CD4-positive, CD25-positive, alpha-beta regulatory T cell (primary cell): ENCODE data around the gene PDCD2L. TPM values are rescaled to one million over a fixed set of nuclear protein-coding genes. Genes with fewer than 3 reads are reported as not detected.
A peak's percentile ranks its signal among the peaks of the same experiment; 100 is the strongest.
"Not testable (repeated sequence)": the region's sequence is repeated elsewhere in the genome, so short reads cannot be mapped to it uniquely, and the experiment has no call there.

ENCODE experiments used
- ATAC-seq, 2 donors: fragments of 150-1000 bp; cut with Tn5 transposase; one replicate each; pipeline ENCODE4 v1.10.0; 2021; ENCODE audit warnings: low read depth in 2 of 2, moderate number of reproducible peaks in 2 of 2, moderate library complexity in 1 of 2
- DNase-seq, 3 donors: peaks; one replicate each; pipeline versions ENCODE4 v3.0.0 to v3.0.0-alpha.2; 2012 to 2022; ENCODE audit warnings: mixed read lengths in 1 of 3
- H3K27ac ChIP-seq: one replicate; pipeline ENCODE4 v1.7.0; 2013; ENCODE audit warnings: mild to moderate bottlenecking, low read length; ENCODE audit not compliant: insufficient read depth, poor library complexity, severe bottlenecking
- H3K27me3 ChIP-seq: one replicate; pipeline ENCODE4 v1.7.0; 2013; ENCODE audit warnings: low read length; ENCODE audit not compliant: control insufficient read depth, insufficient read depth
- H3K36me3 ChIP-seq: one replicate; pipeline ENCODE4 v1.7.0; 2013; ENCODE audit warnings: mild to moderate bottlenecking, low read length, moderate library complexity; ENCODE audit not compliant: control insufficient read depth, insufficient read depth
- H3K4me1 ChIP-seq: 2 replicates; pipeline ENCODE4 v1.7.0; 2013; ENCODE audit warnings: mild to moderate bottlenecking, low read length; ENCODE audit not compliant: insufficient read depth, control insufficient read depth, poor library complexity, severe bottlenecking
- H3K4me3 ChIP-seq: one replicate; pipeline ENCODE4 v1.7.0; 2013; ENCODE audit warnings: low read depth, mild to moderate bottlenecking, low read length, moderate library complexity
- H3K9me3 ChIP-seq, 2 experiments: 1 replicate in 1 of 2; 2 replicates in 1 of 2; pipeline ENCODE4 v1.7.0; 2013; ENCODE audit warnings: low read length in 2 of 2, mild to moderate bottlenecking in 1 of 2, moderate library complexity in 1 of 2; ENCODE audit not compliant: control insufficient read depth in 2 of 2
- H3K27ac Mint-ChIP-seq, 3 donors: one replicate each; pipeline ENCODE4 v1.8.0; 2020 to 2022; ENCODE audit warnings: mild to moderate bottlenecking in 3 of 3, mixed read lengths in 3 of 3, moderate library complexity in 2 of 3
- H3K27me3 Mint-ChIP-seq: one replicate; pipeline ENCODE4 v1.8.0; 2022; ENCODE audit warnings: mild to moderate bottlenecking, mixed read lengths
- H3K36me3 Mint-ChIP-seq: one replicate; pipeline ENCODE4 v1.8.0; 2020; ENCODE audit warnings: mixed read lengths
- H3K4me1 Mint-ChIP-seq, 4 donors: one replicate each; pipeline ENCODE4 v1.8.0; 2020 to 2022; ENCODE audit warnings: mixed read lengths in 4 of 4, mild to moderate bottlenecking in 1 of 4
- H3K4me3 Mint-ChIP-seq, 4 donors: one replicate each; pipeline ENCODE4 v1.8.0; 2020 to 2022; ENCODE audit warnings: mild to moderate bottlenecking in 4 of 4, mixed read lengths in 4 of 4, moderate library complexity in 3 of 4
- H3K9me3 Mint-ChIP-seq, 7 donors: one replicate each; pipeline ENCODE4 v1.8.0; 2020 to 2022; ENCODE audit warnings: mixed read lengths in 7 of 7, mild to moderate bottlenecking in 3 of 7, moderate library complexity in 2 of 7
- polyA plus RNA-seq, 4 donors: library from polyadenylated mRNA; unstranded; fragments of 300-500 nt; fragmentation: Illumina TruSeq; gene quantifications; one replicate each; pipeline ENCODE4 v1.2.3, GENCODE V29; 2021
- total RNA-seq: library from RNA; stranded (reverse); gene quantifications from one replicate; pipeline ENCODE4 v1.2.3, GENCODE V29; 2022

The PDCD2L gene
- total and polyA plus RNA-seq, 5 donors from 2014 or later: 9.0 to 24.4 (median 20.4) TPM

DNA sequence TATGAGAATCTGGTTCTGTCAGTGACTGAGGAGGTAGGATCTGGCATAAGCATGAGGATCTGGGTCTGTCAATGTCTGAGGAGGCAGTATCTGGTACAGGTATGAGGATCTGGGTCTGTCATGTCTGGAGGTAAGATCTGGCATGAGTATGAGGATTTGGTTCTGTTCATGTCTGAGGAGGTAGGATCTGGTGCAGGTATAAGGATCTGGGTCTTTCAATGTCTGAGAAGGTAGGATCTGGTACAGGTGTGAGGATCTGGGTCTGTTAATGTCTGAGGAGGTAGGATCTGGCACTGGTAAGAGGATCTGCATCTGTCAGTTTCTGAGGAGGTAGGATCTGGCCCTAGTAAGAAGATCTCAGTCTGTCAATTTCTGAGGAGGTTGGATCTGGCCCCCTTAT lies 12.4 kb upstream of the PDCD2L start:
- Mint-ChIP-seq H3K36me3 (peaks cover 4% of the 10 kb centered on the region), H3K27me3 (no peaks in the 10 kb centered on the region), H3K27ac (no peak overlapping the region), H3K4me1 (no peaks in the 10 kb centered on the region), H3K9me3 (no peaks in the 10 kb centered on the region), H3K4me3 (no peak overlapping the region)
- DNase-seq: no peak
- no peak overlapping the region for H3K27ac ChIP-seq
- H3K36me3 ChIP-seq: peaks cover 77% of the 10 kb centered on the region
- H3K9me3 ChIP-seq: no peaks in the 10 kb centered on the region
- ATAC-seq: no peak
- H3K4me3 ChIP-seq: no peak overlapping the region
- no peaks in the 10 kb centered on the region for H3K27me3 ChIP-seq
- no peaks in the 10 kb centered on the region for H3K4me1 ChIP-seq

DNA sequence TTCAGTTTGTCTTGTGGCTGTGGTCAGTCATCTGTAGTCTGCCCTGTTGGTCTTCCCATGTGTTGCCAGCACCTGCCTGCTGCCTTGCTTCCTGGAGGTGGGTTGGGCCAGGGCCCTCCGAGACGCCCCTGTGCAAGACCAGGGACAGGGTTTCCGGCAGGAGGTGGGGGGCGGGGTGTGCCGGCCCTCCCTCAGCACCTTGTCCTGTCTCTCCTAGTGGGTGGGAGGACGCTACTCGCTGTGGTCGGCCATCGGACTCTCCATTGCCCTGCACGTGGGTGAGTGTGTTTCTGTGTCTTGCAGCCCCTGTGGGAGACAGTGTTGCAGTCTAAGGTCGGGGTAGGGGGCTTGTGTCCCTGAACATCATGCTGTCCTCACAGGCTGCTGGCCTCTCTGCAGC lies 11.2 kb upstream of the PDCD2L start:
- Histone ChIP-seq H3K9me3 (no peaks in the 10 kb centered on the region), H3K36me3 (peaks cover 78% of the 10 kb centered on the region), H3K27me3 (no peaks in the 10 kb centered on the region), H3K27ac (no peak overlapping the region), H3K4me3 (no peak overlapping the region), H3K4me1 (no peaks in the 10 kb centered on the region)
- H3K9me3 Mint-ChIP-seq: no peaks in the 10 kb centered on the region
- no peaks in the 10 kb centered on the region for H3K27me3 Mint-ChIP-seq
- H3K4me1 Mint-ChIP-seq: no peaks in the 10 kb centered on the region
- H3K4me3 Mint-ChIP-seq: no peak overlapping the region
- no peak overlapping the region for H3K27ac Mint-ChIP-seq
- no peak for DNase-seq
- ATAC-seq: no peak
- H3K36me3 Mint-ChIP-seq: peaks cover 4% of the 10 kb centered on the region

DNA sequence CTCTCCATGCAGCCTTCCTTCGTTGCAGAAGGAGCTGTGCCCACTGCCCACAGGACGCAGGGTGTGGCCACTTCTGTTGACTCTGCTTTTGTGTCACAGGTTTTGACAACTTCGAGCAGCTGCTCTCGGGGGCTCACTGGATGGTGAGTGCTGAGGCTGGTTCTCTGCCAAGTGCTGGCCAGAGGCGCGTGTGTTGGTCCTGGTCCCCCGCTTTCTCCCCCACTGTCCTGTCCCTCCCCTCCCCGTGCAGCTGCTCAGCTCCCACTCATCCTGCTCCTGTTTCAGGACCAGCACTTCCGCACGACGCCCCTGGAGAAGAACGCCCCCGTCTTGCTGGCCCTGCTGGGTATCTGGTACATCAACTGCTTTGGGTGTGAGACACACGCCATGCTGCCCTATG lies 10.6 kb upstream of the PDCD2L start:
- Histone ChIP-seq H3K27me3 (no peaks in the 10 kb centered on the region), H3K36me3 (peaks cover 79% of the 10 kb centered on the region), H3K4me1 (no peaks in the 10 kb centered on the region), H3K4me3 (no peak overlapping the region), H3K27ac (no peak overlapping the region), H3K9me3 (no peaks in the 10 kb centered on the region)
- H3K4me3 Mint-ChIP-seq: no peak overlapping the region
- DNase-seq: no peak
- H3K4me1 Mint-ChIP-seq: no peaks in the 10 kb centered on the region
- peaks cover 4% of the 10 kb centered on the region for H3K36me3 Mint-ChIP-seq
- no peaks in the 10 kb centered on the region for H3K27me3 Mint-ChIP-seq
- no peaks in the 10 kb centered on the region for H3K9me3 Mint-ChIP-seq
- no peak for ATAC-seq
- H3K27ac Mint-ChIP-seq: no peak overlapping the region

DNA sequence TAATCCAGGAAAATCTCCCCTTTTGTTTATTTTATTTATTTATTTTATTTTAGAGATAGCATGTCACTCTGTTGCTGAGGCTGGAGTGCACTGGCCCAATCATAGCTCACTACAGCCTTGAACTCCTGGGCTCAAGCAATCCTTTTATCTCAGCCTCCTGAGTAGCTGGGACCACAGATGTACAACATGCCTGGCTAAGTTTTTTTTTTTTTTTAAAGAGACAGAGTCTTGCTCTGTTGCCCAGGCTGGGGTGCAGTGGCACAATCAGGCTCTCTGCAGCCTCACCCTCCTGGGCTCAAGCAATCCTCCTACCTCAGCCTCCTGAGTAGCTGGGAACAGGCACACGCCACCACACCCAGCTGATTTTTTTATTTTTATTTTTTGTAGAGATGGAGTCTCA lies 6.3 kb upstream of the PDCD2L start:
- Histone ChIP-seq H3K27me3 (no peaks in the 10 kb centered on the region), H3K36me3 (peaks cover 67% of the 10 kb centered on the region), H3K4me3 (no peak overlapping the region), H3K9me3 (no peaks in the 10 kb centered on the region), H3K4me1 (no peaks in the 10 kb centered on the region), H3K27ac (no peak overlapping the region)
- Mint-ChIP-seq H3K36me3 (peaks cover 20% of the 10 kb centered on the region), H3K27ac (no peak overlapping the region), H3K4me3 (no peak overlapping the region), H3K27me3 (no peaks in the 10 kb centered on the region), H3K9me3 (no peaks in the 10 kb centered on the region), H3K4me1 (no peaks in the 10 kb centered on the region)
- no peak for DNase-seq
- no peak for ATAC-seq

DNA sequence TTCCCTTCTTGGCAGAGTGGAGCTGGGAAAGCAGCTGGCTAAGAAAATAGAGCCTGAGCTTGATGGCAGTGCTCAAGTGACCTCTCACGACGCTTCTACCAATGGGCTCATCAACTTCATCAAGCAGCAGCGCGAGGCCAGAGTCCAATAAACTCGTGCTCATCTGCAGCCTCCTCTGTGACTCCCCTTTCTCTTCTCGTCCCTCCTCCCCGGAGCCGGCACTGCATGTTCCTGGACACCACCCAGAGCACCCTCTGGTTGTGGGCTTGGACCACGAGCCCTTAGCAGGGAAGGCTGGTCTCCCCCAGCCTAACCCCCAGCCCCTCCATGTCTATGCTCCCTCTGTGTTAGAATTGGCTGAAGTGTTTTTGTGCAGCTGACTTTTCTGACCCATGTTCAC lies 4.3 kb upstream of the PDCD2L start:
- DNase-seq: no peak
- no peak overlapping the region for H3K27ac Mint-ChIP-seq

DNA sequence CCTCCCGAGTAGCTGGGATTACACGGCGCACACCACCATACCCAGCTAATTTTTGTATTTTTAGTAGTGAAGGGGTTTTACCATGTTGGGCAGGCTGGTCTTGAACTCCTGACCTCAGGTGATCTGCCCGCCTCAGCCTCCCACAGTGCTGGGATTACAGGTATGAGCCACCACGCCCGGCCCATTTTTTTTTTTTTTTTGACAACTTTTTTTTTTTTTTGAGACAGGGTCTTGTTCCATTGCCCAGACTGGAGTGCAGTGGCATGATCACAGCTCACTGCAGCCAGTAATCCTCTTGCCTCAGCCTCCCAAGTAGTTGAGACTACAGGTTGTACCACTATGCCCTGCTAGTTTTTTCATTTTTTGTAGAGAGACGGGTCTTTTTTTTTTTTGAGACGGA lies 3.4 kb upstream of the PDCD2L start:
- DNase-seq, H3K9me3 Mint-ChIP-seq, H3K27me3 Mint-ChIP-seq, H3K9me3 ChIP-seq, H3K4me1 ChIP-seq, H3K27ac ChIP-seq, H3K27ac Mint-ChIP-seq, H3K4me3 ChIP-seq, H3K4me3 Mint-ChIP-seq, H3K27me3 ChIP-seq, ATAC-seq: not testable (repeated sequence)
- peaks cover 42% of the 10 kb centered on the region for H3K36me3 ChIP-seq
- Mint-ChIP-seq H3K4me1 (peaks cover 2 to 15% (median 9%) of the 10 kb centered on the region in 4 donors), H3K36me3 (peaks cover 16% of the 10 kb centered on the region)

More for the DNA sequence above, 4.3 kb upstream of the PDCD2L start:
- no peak for ATAC-seq
- Histone ChIP-seq H3K27ac (no peak overlapping the region), H3K27me3 (no peaks in the 10 kb centered on the region), H3K4me1 (peaks cover 7% of the 10 kb centered on the region), H3K9me3 (no peaks in the 10 kb centered on the region), H3K36me3 (peaks cover 49% of the 10 kb centered on the region), H3K4me3 (no peak overlapping the region)
- Mint-ChIP-seq H3K9me3 (no peaks in the 10 kb centered on the region), H3K4me3 (no peak overlapping the region), H3K27me3 (no peaks in the 10 kb centered on the region), H3K36me3 (peaks cover 20% of the 10 kb centered on the region), H3K4me1 (peaks cover 2 to 10% (median 9%) of the 10 kb centered on the region in 4 donors)

DNA sequence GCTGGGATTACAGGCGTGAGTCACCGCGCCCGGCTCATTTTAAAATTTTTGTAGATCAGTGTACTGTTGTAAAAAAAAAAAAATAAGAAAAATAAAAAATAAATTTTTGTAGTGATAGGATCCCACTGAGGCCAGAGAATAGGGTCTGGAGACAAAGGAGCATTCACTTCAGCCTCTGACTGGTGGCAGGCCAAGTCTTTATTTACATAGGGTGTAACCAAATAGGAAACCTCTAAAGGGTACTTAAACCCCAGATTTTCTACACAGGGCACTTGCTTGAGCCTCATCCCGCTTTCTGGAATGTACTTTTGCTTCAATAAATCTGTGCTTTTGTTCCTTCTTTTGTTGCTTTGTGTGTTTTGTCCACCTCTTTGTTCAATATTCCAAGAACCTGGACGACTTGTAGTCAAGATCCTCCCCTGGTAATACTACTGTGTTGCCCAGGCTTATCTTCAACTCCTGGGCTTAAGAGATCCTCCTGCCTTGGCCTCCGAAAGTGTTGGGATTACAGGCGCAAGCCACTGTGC lies 2.1 kb upstream of the PDCD2L start:
- no peak for ATAC-seq
- H3K4me1 ChIP-seq: peaks cover 7% of the 10 kb centered on the region

DNA sequence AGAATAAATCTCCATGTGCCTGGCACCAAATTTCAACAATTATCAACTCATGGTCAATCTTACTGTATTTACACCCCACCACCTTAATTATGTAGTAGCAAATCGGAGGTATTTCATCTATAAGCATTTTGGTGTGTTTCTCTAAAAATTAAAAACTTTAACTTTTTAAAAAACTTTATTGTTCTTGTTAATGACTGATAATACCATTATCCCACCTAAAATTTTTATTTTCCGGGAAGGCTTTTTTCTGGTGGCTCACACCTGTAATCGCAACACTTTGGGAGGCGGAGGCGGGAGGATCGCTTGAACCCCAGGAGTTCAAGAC lies 453 bp upstream of the PDCD2L start:
- Mint-ChIP-seq H3K27ac (peak overlapping the region; percentile 71 to 88 (median 79)), H3K9me3 (no peaks in the 10 kb centered on the region), H3K4me3 (peak overlapping the region; percentile 91 to 99 (median 95)), H3K27me3 (no peaks in the 10 kb centered on the region), H3K4me1 (peaks cover 2 to 34% (median 12%) of the 10 kb centered on the region in 4 donors), H3K36me3 (peaks cover 18% of the 10 kb centered on the region)
- Histone ChIP-seq H3K9me3 (no peaks in the 10 kb centered on the region), H3K27me3 (no peaks in the 10 kb centered on the region), H3K27ac (peak overlapping the region; percentile 77), H3K36me3 (peaks cover 19% of the 10 kb centered on the region), H3K4me1 (peaks cover 7% of the 10 kb centered on the region), H3K4me3 (peak overlapping the region; percentile 82)
- ATAC-seq: no peak
- DNase-seq: no peak

More for the DNA sequence above, 2.1 kb upstream of the PDCD2L start:
- DNase-seq: no peak
- Mint-ChIP-seq H3K4me3 (no peak overlapping the region), H3K9me3 (no peaks in the 10 kb centered on the region), H3K27ac (peak overlapping the region in 1 of 3 donors; percentile 23), H3K36me3 (peaks cover 16% of the 10 kb centered on the region), H3K27me3 (no peaks in the 10 kb centered on the region), H3K4me1 (peaks cover 2 to 21% (median 9%) of the 10 kb centered on the region in 4 donors)
- Histone ChIP-seq H3K27me3 (no peaks in the 10 kb centered on the region), H3K27ac (no peak overlapping the region), H3K4me3 (no peak overlapping the region), H3K36me3 (peaks cover 32% of the 10 kb centered on the region), H3K9me3 (no peaks in the 10 kb centered on the region)
